GM12872 (cell line): ENCODE results near the gene NAA50.

Source experiments
- CTCF ChIP-seq: IDR thresholded peaks from 3 replicates; pipeline ENCODE4 v1.5.1; 2011; ENCODE audit warnings: low read depth, mild to moderate bottlenecking, low read length, moderate library complexity; ENCODE audit not compliant: insufficient read depth

Gene NAA50

DNA sequence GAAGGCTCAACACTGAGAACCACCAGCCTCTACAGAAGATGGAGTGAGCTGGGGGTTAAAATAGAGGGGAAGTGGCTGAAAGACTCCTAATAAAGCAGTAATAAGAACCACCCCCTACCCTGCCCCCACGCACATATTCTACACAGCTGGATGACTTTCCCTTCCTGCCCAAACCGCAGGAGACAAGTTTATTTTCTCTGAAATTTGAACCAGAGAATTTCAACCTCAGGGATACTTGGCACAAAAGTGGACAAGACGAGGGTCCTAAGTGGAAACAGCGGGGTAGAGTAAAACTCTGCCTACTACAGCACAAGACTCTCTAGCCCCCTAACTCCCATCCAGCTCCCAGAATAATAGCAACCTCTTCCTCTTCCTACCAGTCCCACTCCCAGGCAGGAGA, 78.0 kb downstream of the NAA50 start:
- no peak for TF ChIP-seq CTCF
